ENCODE data around the gene OR52A5.

The OR52A5 gene

GRCh38 chr11:5083602-5084001 is 54.6 kb downstream of the OR52A5 start:
- no peak overlapping the region for H3K4me3 ChIP-seq (replicated peaks in 1 of 2; ENCODE audit: low read depth in 2 of 2, low read length in 2 of 2)
- TF ChIP-seq CTCF (IDR thresholded peaks at IDR 0.05; ENCODE audit: low read depth, low read length): no peak
- DNase-seq (ENCODE audit: low read depth in 2 of 2): no peak

- no peak for TF ChIP-seq CTCF (IDR thresholded peaks at IDR 0.05; ENCODE audit: low read depth, low read length)
Observed at GRCh38 chr11:5081405-5081804, 56.8 kb downstream of the OR52A5 start.

More at GRCh38 chr11:5081405-5081804, 56.8 kb downstream of the OR52A5 start:
- no peak for DNase-seq (ENCODE audit: low read depth in 2 of 2)
- H3K4me3 ChIP-seq (replicated peaks in 1 of 2; ENCODE audit: low read depth in 2 of 2, low read length in 2 of 2): no peak overlapping the region

Data from cardiac fibroblast (primary cell).